Measurements from ENCODE around the gene PAXIP1.
"Not testable (repeated sequence)": the region's sequence is repeated elsewhere in the genome, so short reads cannot be mapped to it uniquely, and the experiment has no call there.

GRCh38 chr7:155034495-155034894 lies 31.6 kb upstream of the PAXIP1 start:
- TF ChIP-seq CTCF (conservative IDR thresholded peaks at IDR 0.05 in 1 of 2, IDR thresholded peaks at IDR 0.05 in 1 of 2; ENCODE audit: low read depth in 1 of 2, low read length in 2 of 2); EZH2 (IDR thresholded peaks at IDR 0.05; ENCODE audit: low read length, missing control alignments): not testable (repeated sequence)
